HG03103 (cell line): ENCODE measurements around the gene CPB1.

Experiments used
- ATAC-seq: cut with Tn5 transposase; IDR thresholded peaks from one replicate; pipeline ENCODE4 v1.9.1; 2021; ENCODE audit warnings: low read depth; ENCODE audit not compliant: unreplicated experiment

CPB1 gene

DNA sequence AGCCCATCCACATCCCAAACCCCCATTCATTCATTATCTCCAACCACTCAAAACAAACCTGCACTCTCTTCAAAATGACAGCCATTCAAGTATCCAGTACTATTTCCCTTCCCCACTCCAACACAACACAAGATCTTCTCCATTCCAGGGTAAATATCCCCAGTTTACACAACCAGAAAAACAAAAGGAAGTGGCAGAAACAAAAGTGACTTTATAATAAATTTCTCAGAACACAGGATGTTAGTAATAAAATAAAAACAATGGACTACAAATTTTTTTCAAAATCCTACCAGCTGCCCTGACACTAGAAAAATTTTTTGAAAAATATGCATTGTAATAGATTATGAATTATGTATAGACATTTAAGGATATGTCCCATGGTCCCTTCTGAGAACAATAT lies 51.6 kb downstream of the CPB1 start:
- ATAC-seq, result no peak

DNA sequence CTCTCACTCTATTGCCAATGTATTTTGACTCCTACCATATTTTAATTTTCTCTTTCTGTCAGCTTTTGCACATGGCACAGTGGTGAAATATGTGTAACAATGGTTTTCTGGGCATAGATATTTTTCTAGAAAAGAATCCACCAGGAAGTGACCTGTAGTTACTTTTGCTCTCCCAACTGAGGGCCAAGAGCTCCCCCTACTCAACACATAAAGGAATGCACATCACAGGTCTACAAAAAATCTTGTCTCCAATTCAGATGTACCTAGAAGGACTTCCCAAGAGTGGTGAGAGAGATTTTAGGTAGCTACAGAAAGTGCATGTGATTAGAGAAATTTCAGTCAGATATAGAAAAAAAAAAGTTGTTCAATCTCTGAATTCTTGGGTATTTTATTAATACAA lies 53.1 kb downstream of the CPB1 start:
- ATAC-seq, result no peak

GRCh38 chr3:148881286-148881685 lies 53.7 kb downstream of the CPB1 start:
- no peak for ATAC-seq

GRCh38 chr3:148882288-148882687 lies 54.7 kb downstream of the CPB1 start:
- no peak for ATAC-seq

DNA sequence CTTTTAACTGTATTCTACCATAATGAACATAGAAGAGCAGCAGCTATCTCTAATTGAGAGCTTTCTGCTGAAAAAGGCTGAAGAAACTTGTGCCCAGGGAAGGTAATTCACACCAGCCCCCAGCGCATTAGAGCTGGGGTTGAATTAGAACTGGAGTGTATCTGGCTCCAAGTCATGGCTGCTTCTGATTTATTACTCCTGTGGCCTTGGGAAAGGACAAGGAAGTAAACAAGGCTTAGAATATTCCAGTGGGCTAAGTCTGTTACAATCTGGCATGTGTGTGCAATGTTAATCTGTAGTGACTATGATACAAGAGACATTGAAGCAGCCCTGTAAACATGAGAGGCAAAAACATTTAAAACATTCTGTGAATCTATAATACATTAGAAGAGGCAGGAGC lies 55.6 kb downstream of the CPB1 start:
- ATAC-seq, result no peak

GRCh38 chr3:148884261-148884660 lies 56.6 kb downstream of the CPB1 start:
- ATAC-seq, result no peak

GRCh38 chr3:148889828-148890227 lies 62.2 kb downstream of the CPB1 start:
- no peak for ATAC-seq

DNA sequence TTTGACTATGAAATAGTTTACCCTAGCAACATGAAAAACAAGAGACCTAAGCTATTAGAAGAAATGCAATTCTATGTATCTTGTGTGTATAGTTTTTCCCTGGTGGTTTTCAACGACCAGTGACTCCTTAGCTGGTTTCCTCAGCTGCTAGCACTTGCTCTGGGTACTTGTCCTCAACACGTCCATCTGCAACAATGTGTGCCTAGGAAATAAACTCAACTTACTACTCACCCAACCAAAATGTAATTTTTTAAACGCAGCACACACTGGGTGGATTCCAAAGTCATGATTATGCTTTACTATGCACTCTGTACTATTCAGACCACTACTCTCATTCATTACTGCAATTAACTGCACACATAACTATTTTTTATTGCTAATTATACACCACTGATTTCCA lies 68.5 kb downstream of the CPB1 start:
- no peak for ATAC-seq

DNA sequence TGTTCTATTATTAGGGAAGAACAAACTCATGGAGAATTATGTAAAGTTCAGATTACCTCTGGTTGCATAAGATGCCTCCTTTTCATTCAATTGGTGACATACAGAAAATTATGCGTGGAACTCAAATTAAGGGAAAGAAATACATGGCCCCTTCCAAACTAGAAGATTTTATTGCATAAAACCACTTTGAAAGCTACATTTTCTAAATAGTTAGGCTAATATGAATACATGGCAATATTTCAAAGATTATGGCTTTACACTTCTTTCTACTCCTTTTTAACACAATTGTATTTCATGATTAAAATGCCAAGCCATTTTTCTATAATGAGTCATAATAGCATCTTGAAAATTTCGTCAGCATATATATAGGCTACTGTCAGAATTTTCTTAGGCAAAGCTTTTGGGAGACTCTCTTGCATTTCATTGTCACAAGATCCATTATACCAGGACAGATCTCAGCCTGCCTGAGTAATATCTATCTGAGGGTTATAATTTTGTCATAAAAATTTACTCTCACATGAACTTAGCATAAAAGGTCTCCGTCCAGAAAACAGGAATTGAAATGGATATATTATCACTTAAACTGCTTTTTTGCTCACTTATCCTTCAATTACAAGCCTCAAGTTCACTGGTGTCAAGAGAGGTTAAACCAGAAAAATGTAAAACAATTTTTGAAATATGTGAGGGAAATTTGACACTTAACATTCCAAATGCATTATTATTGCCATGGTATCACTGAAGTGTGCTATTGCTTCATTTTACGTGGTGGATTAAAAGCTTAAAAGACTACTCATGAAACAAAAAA lies 74.6 kb downstream of the CPB1 start:
- no peak for ATAC-seq

DNA sequence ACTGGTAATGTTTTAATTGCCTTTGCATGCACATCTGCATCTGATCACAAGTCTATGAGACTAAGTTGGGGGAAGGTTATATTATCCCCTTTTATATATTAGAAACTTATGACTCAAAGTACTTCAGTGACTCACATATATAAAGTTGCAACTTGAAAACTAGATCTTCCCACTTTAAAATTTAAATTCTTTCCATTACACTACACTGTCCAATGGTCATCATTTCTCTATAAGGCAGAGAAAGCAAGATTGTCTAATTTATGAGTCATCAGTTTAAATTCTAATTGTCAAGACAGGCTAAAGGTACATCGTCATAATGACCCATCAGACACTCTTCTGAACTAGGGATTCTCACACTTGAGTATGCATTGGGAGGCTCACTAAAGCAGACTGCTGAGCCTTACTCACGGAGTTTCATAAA lies 75.4 kb downstream of the CPB1 start:
- ATAC-seq, result no peak

DNA sequence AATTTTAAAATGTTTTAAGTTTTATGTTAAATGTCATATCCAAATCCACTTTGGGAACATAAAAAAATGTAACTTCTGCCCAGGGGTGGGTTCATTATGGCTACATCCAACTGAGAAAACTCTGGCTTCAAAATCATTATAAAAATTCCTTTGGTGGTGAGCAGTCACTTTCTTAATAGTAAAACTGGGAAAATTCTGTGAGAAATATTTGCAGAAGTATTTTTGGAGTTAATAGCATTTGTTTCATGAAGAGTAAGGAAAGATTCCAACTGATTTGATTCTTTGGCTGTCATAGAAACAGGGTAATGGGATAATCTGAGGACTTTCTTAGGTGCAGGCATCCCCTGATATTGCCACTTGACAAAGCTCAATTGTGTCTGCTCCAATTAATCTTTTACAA lies 76.3 kb downstream of the CPB1 start:
- ATAC-seq, result no peak

- no peak for ATAC-seq
These were observed 79.1 kb downstream of the CPB1 start for GRCh38 chr3:148906667-148907066.
